Measurements from ENCODE around the gene NAA25. TPM values are rescaled to one million over a fixed set of nuclear protein-coding genes. Genes with fewer than 3 reads are reported as not detected.

Gene NAA25
- 10 to 100 TPM; 18.0 to 27.4 (median 21.4) TPM for polyA plus RNA-seq (ENCODE audit: insufficient read length in 3 of 3)
- long read RNA-seq, donor 1: 0 reads
- long read RNA-seq, donor 2, partial matches to known transcripts: 0 of 2 reads
- long read RNA-seq, donor 2, other reads (novel, unspliced or antisense): 0 of 2 reads
- long read RNA-seq, donor 3, partial matches to known transcripts: 0 of 1 reads
- long read RNA-seq, donor 3, other reads (novel, unspliced or antisense): 0 of 1 reads
- long read RNA-seq, donor 4, full-length matches to known transcripts: 2 of 2 reads
- long read RNA-seq, donor 4, partial matches to known transcripts: 0 of 2 reads
- long read RNA-seq, donor 4, other reads (novel, unspliced or antisense): 0 of 2 reads
- long read RNA-seq, donor 5: 0 reads
- long read RNA-seq, donor 6, partial matches to known transcripts: 0 of 1 reads
- long read RNA-seq, donor 6, other reads (novel, unspliced or antisense): 0 of 1 reads
- long read RNA-seq, donor 7, partial matches to known transcripts: 0 of 1 reads
- long read RNA-seq, donor 7, other reads (novel, unspliced or antisense): 0 of 1 reads
- long read RNA-seq, donor 8, partial matches to known transcripts: 0 of 2 reads
- long read RNA-seq, donor 8, other reads (novel, unspliced or antisense): 0 of 2 reads
- long read RNA-seq, donor 9, full-length matches to known transcripts: 1 of 1 reads
- long read RNA-seq, donor 9, partial matches to known transcripts: 0 of 1 reads
- long read RNA-seq, donor 9, other reads (novel, unspliced or antisense): 0 of 1 reads
- long read RNA-seq, donor 10, partial matches to known transcripts: 0 of 2 reads
- long read RNA-seq, donor 10, other reads (novel, unspliced or antisense): 0 of 2 reads
- long read RNA-seq, donor 11, partial matches to known transcripts: 0 of 1 reads
- long read RNA-seq, donor 11, other reads (novel, unspliced or antisense): 0 of 1 reads
- long read RNA-seq, donor 12: 0 reads
- long read RNA-seq, donor 13: 0 reads
- long read RNA-seq, donor 14: 0 reads
- long read RNA-seq, donor 15: 0 reads
- long read RNA-seq, donor 16, full-length matches to known transcripts: 3 of 179 reads
- long read RNA-seq, donor 16, partial matches to known transcripts: 140 of 179 reads
- long read RNA-seq, donor 16, other reads (novel, unspliced or antisense): 36 of 179 reads

GRCh38 chr12:112108202-112109079 is at the start of gene NAA25:
Gene NAA25, minus strand, starts transcription at chr12:112108783. Its CDS starts 10 bp downstream, at chr12:112108773.
- DNase-seq (ENCODE audit: extremely low read depth in 1 of 11, low read depth in 9 of 11, low spot score in 4 of 11): peak; percentile 72 to 89 (median 86)

- DNase-seq (ENCODE audit: extremely low read depth in 1 of 11, low read depth in 9 of 11, low spot score in 4 of 11): peak in 2 of 11 donors; percentile 25 to 30
Measured at GRCh38 chr12:112153893-112154219, 45.3 kb upstream of the NAA25 start.

GRCh38 chr12:112153181-112153892 is 44.8 kb upstream of the NAA25 start:
- no peak for DNase-seq (ENCODE audit: extremely low read depth in 1 of 11, low read depth in 9 of 11, low spot score in 4 of 11)

- DNase-seq (ENCODE audit: extremely low read depth in 1 of 11, low read depth in 9 of 11, low spot score in 4 of 11): no peak
Measured at GRCh38 chr12:112151766-112152541, 43.4 kb upstream of the NAA25 start.

GRCh38 chr12:112149596-112149995 is 41.0 kb upstream of the NAA25 start:
- peak in 1 of 11 donors; percentile 55 for DNase-seq (ENCODE audit: extremely low read depth in 1 of 11, low read depth in 9 of 11, low spot score in 4 of 11)

- DNase-seq (ENCODE audit: extremely low read depth in 1 of 11, low read depth in 9 of 11, low spot score in 4 of 11): no peak
Measured at GRCh38 chr12:112148031-112148513, 39.5 kb upstream of the NAA25 start.

- DNase-seq (ENCODE audit: extremely low read depth in 1 of 11, low read depth in 9 of 11, low spot score in 4 of 11): no peak
Measured at GRCh38 chr12:112146123-112146522, 37.5 kb upstream of the NAA25 start.

GRCh38 chr12:112140728-112141127 is 32.1 kb upstream of the NAA25 start:
- no peak for DNase-seq (ENCODE audit: extremely low read depth in 1 of 11, low read depth in 9 of 11, low spot score in 4 of 11)

- DNase-seq (ENCODE audit: extremely low read depth in 1 of 11, low read depth in 9 of 11, low spot score in 4 of 11): no peak
Measured at GRCh38 chr12:112134731-112135130, 26.1 kb upstream of the NAA25 start.

- DNase-seq (ENCODE audit: extremely low read depth in 1 of 11, low read depth in 9 of 11, low spot score in 4 of 11): no peak
Measured at GRCh38 chr12:112133418-112133817, 24.8 kb upstream of the NAA25 start.

- DNase-seq (ENCODE audit: extremely low read depth in 1 of 11, low read depth in 9 of 11, low spot score in 4 of 11): no peak
Measured at GRCh38 chr12:112131686-112132085, 23.1 kb upstream of the NAA25 start.

GRCh38 chr12:112130441-112130998 is 21.9 kb upstream of the NAA25 start:
- DNase-seq (ENCODE audit: extremely low read depth in 1 of 11, low read depth in 9 of 11, low spot score in 4 of 11): no peak

- no peak for DNase-seq (ENCODE audit: extremely low read depth in 1 of 11, low read depth in 9 of 11, low spot score in 4 of 11)
Measured at GRCh38 chr12:112126911-112127310, 18.3 kb upstream of the NAA25 start.

GRCh38 chr12:112126000-112126438 is 17.4 kb upstream of the NAA25 start:
- DNase-seq (ENCODE audit: extremely low read depth in 1 of 11, low read depth in 9 of 11, low spot score in 4 of 11): no peak

GRCh38 chr12:112125250-112125999 is 16.8 kb upstream of the NAA25 start, which contains the start of gene TRAFD1:
Gene TRAFD1, plus strand, starts transcription at chr12:112125560. Its CDS starts 4,963 bp downstream, at chr12:112130523.
- peak; percentile 87 to 97 (median 95) for DNase-seq (ENCODE audit: extremely low read depth in 1 of 11, low read depth in 9 of 11, low spot score in 4 of 11)

- no peak for DNase-seq (ENCODE audit: extremely low read depth in 1 of 11, low read depth in 9 of 11, low spot score in 4 of 11)
Measured at GRCh38 chr12:112124918-112125249, 16.3 kb upstream of the NAA25 start.
